Measurements from ENCODE around the gene FPR3. TPM values are rescaled to one million over a fixed set of nuclear protein-coding genes. Genes with fewer than 3 reads are reported as not detected.
"Not testable (repeated sequence)": the region's sequence is repeated elsewhere in the genome, so short reads cannot be mapped to it uniquely, and the experiment has no call there.

FPR3 gene
- polyA plus RNA-seq, 3 donors from 2014 or later, result not detected

GRCh38 chr19:51804789-51805188 lies 9.8 kb downstream of the FPR3 start:
- H3K4me1 Mint-ChIP-seq, result peaks cover 17 to 27% of the 10 kb centered on the region in 2 donors
- not testable (repeated sequence) for H3K27ac Mint-ChIP-seq; H3K36me3 Mint-ChIP-seq; H3K9me3 Mint-ChIP-seq; H3K4me3 Mint-ChIP-seq; DNase-seq; H3K27me3 Mint-ChIP-seq (ENCODE audit: low read depth in 3 of 3)

- peaks cover 17 to 27% of the 10 kb centered on the region in 2 donors for H3K4me1 Mint-ChIP-seq
- not testable (repeated sequence) for H3K27me3 Mint-ChIP-seq (ENCODE audit: low read depth in 3 of 3); H3K27ac Mint-ChIP-seq; H3K36me3 Mint-ChIP-seq; H3K4me3 Mint-ChIP-seq; H3K9me3 Mint-ChIP-seq; DNase-seq
Measured at GRCh38 chr19:51805396-51805795, 10.4 kb downstream of the FPR3 start.

DNA sequence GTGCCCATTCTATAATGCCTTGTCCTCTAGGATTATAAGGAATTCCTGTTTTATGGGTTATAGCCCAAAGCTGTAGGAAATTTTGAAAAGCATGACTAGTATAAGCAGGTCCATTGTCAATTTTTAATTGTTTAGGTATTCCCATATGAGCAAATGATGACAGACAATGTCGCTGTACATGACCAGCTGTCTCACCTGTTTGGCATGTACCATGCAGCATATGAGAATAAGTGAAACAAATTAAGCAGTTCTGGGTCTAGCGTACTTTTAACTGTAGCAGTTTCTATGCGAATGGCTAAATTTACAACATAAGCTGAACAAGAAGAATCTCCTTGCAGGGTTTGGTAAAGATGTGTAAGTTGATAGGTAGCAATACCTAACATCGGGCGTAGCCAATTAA lies 11.6 kb downstream of the FPR3 start:
- not testable (repeated sequence) for H3K36me3 Mint-ChIP-seq; DNase-seq; H3K27me3 Mint-ChIP-seq (ENCODE audit: low read depth in 3 of 3); H3K9me3 Mint-ChIP-seq; H3K4me3 Mint-ChIP-seq
- Mint-ChIP-seq H3K27ac (peak overlapping the region in 2 of 6 donors; percentile 63 to 79), H3K4me1 (peaks cover 17 to 27% of the 10 kb centered on the region in 2 donors)

DNA sequence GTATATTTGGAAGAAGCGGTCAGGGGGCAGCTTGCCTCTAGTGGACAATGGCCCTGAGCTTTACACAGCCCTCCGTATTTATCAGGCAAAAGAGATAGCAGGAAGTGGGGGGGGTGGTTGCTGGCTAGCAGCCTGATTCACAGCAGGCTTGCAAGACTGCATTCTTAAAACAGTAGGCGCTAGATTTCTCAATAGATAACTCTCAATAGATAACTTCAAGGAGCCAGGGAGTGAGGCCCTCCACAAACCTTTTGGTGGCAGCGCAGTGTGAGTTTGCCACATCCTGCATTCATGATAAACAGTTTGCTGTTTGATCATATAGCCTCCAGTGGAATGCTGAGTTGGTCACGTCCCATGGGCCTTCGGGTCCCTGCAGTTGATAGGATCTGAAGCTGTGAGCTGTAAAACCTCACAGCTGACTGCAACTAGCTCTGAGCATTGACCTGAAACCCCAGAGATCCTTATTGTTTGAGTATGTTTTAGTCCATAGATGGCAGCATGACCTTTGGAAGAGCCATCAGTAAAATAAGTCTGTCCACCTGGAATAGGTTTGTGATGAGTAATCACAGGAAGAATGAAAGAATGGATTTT lies 12.2 kb downstream of the FPR3 start:
- H3K4me1 Mint-ChIP-seq, result peaks cover 17 to 27% of the 10 kb centered on the region in 2 donors
- peak; percentile 21 to 41 (median 41) for DNase-seq
- H3K4me3 Mint-ChIP-seq, result peak overlapping the region in 4 of 5 donors; percentile 16 to 49 (median 38)
- peaks cover 0 to 5% (median 0%) of the 10 kb centered on the region in 3 donors for H3K27me3 Mint-ChIP-seq (ENCODE audit: low read depth in 3 of 3)
- peak overlapping the region in 4 of 6 donors; percentile 63 to 79 (median 72) for H3K27ac Mint-ChIP-seq
- H3K36me3 Mint-ChIP-seq, result peaks cover 0 to 3% (median 0%) of the 10 kb centered on the region in 3 donors
- peaks cover 0 to 7% (median under 1%) of the 10 kb centered on the region in 6 donors for H3K9me3 Mint-ChIP-seq

GRCh38 chr19:51807925-51808324 lies 13.0 kb downstream of the FPR3 start:
- Mint-ChIP-seq H3K36me3 (peaks cover 0 to 3% (median 0%) of the 10 kb centered on the region in 3 donors), H3K27me3 (ENCODE audit: low read depth in 3 of 3) (peaks cover 0 to 5% (median 0%) of the 10 kb centered on the region in 3 donors), H3K9me3 (peaks cover 0 to 14% (median under 1%) of the 10 kb centered on the region in 6 donors), H3K27ac (peak overlapping the region in 3 of 6 donors; percentile 19 to 71 (median 63)), H3K4me1 (peaks cover 17 to 27% of the 10 kb centered on the region in 2 donors), H3K4me3 (no peak overlapping the region)
- no peak for DNase-seq

GRCh38 chr19:51808333-51808986 lies 13.5 kb downstream of the FPR3 start:
- H3K9me3 Mint-ChIP-seq, result peaks cover 0 to 17% (median 0%) of the 10 kb centered on the region in 6 donors
- H3K27ac Mint-ChIP-seq, result no peak overlapping the region
- DNase-seq, result no peak
- H3K27me3 Mint-ChIP-seq (ENCODE audit: low read depth in 3 of 3), result peaks cover 0 to under 1% (median 0%) of the 10 kb centered on the region in 3 donors
- H3K36me3 Mint-ChIP-seq, result peaks cover 0 to 3% (median 0%) of the 10 kb centered on the region in 3 donors
- H3K4me1 Mint-ChIP-seq, result peaks cover 17 to 27% of the 10 kb centered on the region in 2 donors
- H3K4me3 Mint-ChIP-seq, result no peak overlapping the region

GRCh38 chr19:51809787-51810186 lies 14.8 kb downstream of the FPR3 start:
- H3K27me3 Mint-ChIP-seq (ENCODE audit: low read depth in 3 of 3), result peaks cover 0 to 3% (median 0%) of the 10 kb centered on the region in 3 donors
- H3K4me1 Mint-ChIP-seq, result peaks cover 17 to 27% of the 10 kb centered on the region in 2 donors
- peaks cover 0 to 26% (median 0%) of the 10 kb centered on the region in 6 donors for H3K9me3 Mint-ChIP-seq
- no peak overlapping the region for H3K27ac Mint-ChIP-seq
- no peak for DNase-seq
- peaks cover 0 to 5% (median 0%) of the 10 kb centered on the region in 3 donors for H3K36me3 Mint-ChIP-seq
- H3K4me3 Mint-ChIP-seq, result no peak overlapping the region

DNA sequence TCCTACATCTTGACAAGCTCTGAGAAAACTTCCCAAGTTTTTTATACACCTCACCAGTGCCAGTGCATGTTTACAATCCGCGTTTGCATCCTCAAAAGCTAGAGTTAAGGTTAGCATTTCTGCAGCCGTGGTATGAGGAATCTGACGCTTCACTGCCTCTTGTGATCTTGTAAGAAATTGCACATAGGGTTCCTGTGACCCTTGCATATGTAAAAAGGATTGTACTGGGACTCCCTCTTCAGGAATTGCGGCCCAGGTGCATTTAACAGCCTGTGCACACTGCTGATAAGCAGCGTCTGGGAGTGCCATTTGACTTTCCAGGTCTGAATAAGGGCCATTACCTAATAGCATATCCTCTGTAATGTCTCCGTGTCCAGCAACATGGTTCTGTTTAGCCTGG lies 15.3 kb downstream of the FPR3 start:
- no peak overlapping the region for H3K27ac Mint-ChIP-seq
- DNase-seq, result no peak
- peaks cover 0 to 3% (median 1%) of the 10 kb centered on the region in 3 donors for H3K27me3 Mint-ChIP-seq (ENCODE audit: low read depth in 3 of 3)
- H3K4me1 Mint-ChIP-seq, result peaks cover 17 to 27% of the 10 kb centered on the region in 2 donors
- H3K4me3 Mint-ChIP-seq, result no peak overlapping the region
- peaks cover 0 to 26% (median 0%) of the 10 kb centered on the region in 6 donors for H3K9me3 Mint-ChIP-seq
- H3K36me3 Mint-ChIP-seq, result peaks cover 0 to 5% (median 0%) of the 10 kb centered on the region in 3 donors

- DNase-seq, result no peak
- peaks cover 0 to 3% (median 1%) of the 10 kb centered on the region in 3 donors for H3K27me3 Mint-ChIP-seq (ENCODE audit: low read depth in 3 of 3)
- H3K4me1 Mint-ChIP-seq, result peaks cover 17 to 22% of the 10 kb centered on the region in 2 donors
- H3K4me3 Mint-ChIP-seq, result no peak overlapping the region
- peaks cover 0 to 5% (median 0%) of the 10 kb centered on the region in 3 donors for H3K36me3 Mint-ChIP-seq
- no peak overlapping the region for H3K27ac Mint-ChIP-seq
- H3K9me3 Mint-ChIP-seq, result peaks cover 0 to 26% (median 0%) of the 10 kb centered on the region in 6 donors
Measured at GRCh38 chr19:51811344-51811743, 16.4 kb downstream of the FPR3 start.

DNA sequence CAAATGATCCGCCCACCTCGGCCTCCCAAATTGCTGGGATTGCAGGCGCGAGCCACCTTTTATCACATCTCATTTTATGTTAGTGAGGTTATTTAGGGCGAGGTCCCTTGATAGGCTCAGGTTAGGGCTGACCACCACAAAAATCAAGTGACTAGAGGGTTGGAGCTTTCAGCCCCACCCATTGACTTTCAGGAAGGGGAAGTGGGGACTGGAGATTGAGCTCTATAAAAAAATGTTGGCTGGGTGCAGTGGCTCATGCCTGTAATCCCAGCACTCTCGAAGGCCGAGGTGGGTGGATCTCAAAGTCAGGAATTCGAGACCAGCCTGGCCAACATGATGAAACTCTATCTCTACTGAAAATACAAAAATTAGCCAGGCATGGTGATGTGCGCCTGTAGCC lies 20.1 kb downstream of the FPR3 start:
- Mint-ChIP-seq H3K9me3 (peaks cover 0 to 30% (median 1%) of the 10 kb centered on the region in 6 donors), H3K27me3 (ENCODE audit: low read depth in 3 of 3) (peaks cover 3 to 6% (median 3%) of the 10 kb centered on the region in 3 donors), H3K4me1 (no peaks in the 10 kb centered on the region), H3K4me3 (no peak overlapping the region), H3K27ac (peak overlapping the region in 1 of 6 donors; percentile 52), H3K36me3 (peaks cover 0 to 5% (median 0%) of the 10 kb centered on the region in 3 donors)
- DNase-seq, result no peak

GRCh38 chr19:51816711-51817110 lies 21.8 kb downstream of the FPR3 start:
- no peak for DNase-seq
- H3K27me3 Mint-ChIP-seq (ENCODE audit: low read depth in 3 of 3), result peaks cover 3 to 9% (median 3%) of the 10 kb centered on the region in 3 donors
- no peak overlapping the region for H3K4me3 Mint-ChIP-seq
- H3K36me3 Mint-ChIP-seq, result peaks cover 0 to 5% (median 0%) of the 10 kb centered on the region in 3 donors
- H3K4me1 Mint-ChIP-seq, result no peaks in the 10 kb centered on the region
- no peak overlapping the region for H3K27ac Mint-ChIP-seq
- H3K9me3 Mint-ChIP-seq, result peaks cover 0 to 24% (median 1%) of the 10 kb centered on the region in 6 donors

- Mint-ChIP-seq H3K27me3 (ENCODE audit: low read depth in 3 of 3) (peaks cover 0 to 9% (median 3%) of the 10 kb centered on the region in 3 donors), H3K9me3 (peaks cover 0 to 14% (median 6%) of the 10 kb centered on the region in 6 donors), H3K4me1 (peaks cover 0 to 10% of the 10 kb centered on the region in 2 donors), H3K36me3 (no peaks in the 10 kb centered on the region), H3K4me3 (no peak overlapping the region), H3K27ac (no peak overlapping the region)
- no peak for DNase-seq
Measured at GRCh38 chr19:51820011-51820410, 25.1 kb downstream of the FPR3 start.

DNA sequence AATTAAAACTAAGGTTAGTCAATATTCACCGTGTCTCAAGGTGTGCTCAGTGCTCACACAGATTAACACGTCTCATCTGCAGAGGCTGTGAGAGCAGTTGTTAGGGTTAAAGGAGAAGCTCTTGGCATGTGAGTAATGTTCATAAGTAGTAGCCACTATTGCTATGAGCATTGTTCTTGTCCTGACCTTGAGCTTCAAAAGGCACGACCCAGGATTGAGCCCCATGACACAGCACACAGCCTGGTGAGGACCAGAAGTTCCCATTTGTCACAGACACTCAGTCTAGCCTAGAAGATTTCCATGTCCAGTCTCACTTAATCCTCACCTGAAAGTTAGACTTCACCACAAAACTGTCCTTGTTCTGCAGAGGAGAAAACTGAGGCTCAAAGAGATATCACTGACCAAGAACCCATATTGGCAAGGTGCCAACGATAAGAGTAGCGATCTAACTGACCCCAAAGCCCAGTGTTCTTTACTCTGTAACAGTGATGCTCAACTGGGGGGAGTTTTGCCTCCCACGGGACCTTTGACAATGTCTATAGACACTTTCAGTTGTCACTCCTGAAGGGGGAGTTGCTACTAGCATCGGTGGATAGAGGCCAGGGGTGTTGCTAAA lies 26.0 kb downstream of the FPR3 start:
- Mint-ChIP-seq H3K4me3 (no peak overlapping the region), H3K36me3 (no peaks in the 10 kb centered on the region), H3K4me1 (peaks cover 0 to 13% of the 10 kb centered on the region in 2 donors), H3K9me3 (peaks cover 0 to 21% (median 6%) of the 10 kb centered on the region in 6 donors), H3K27ac (no peak overlapping the region), H3K27me3 (ENCODE audit: low read depth in 3 of 3) (peaks cover 0 to 9% (median 2%) of the 10 kb centered on the region in 3 donors)
- DNase-seq, result no peak

GRCh38 chr19:51821456-51821855 lies 26.5 kb downstream of the FPR3 start:
- peaks cover 0 to 9% (median 2%) of the 10 kb centered on the region in 3 donors for H3K27me3 Mint-ChIP-seq (ENCODE audit: low read depth in 3 of 3)
- no peaks in the 10 kb centered on the region for H3K36me3 Mint-ChIP-seq
- no peak for DNase-seq
- no peak overlapping the region for H3K4me3 Mint-ChIP-seq
- peaks cover 0 to 26% (median 7%) of the 10 kb centered on the region in 6 donors for H3K9me3 Mint-ChIP-seq
- peaks cover 0 to 13% of the 10 kb centered on the region in 2 donors for H3K4me1 Mint-ChIP-seq
- H3K27ac Mint-ChIP-seq, result no peak overlapping the region

Data from immature natural killer cell (primary cell).